NCI-H146 treated with DMSO at 0.1 percent for 48 hours (cell line): ENCODE measurements around the gene GOPC.
"Not testable (repeated sequence)": the region's sequence is repeated elsewhere in the genome, so short reads cannot be mapped to it uniquely, and the experiment has no call there.

Experiments
- DNase-seq: peaks from one replicate; lab custom pipeline; 2025; ENCODE audit not compliant: unreplicated experiment; lab: John Stamatoyannopoulos, UW

GOPC gene

DNA sequence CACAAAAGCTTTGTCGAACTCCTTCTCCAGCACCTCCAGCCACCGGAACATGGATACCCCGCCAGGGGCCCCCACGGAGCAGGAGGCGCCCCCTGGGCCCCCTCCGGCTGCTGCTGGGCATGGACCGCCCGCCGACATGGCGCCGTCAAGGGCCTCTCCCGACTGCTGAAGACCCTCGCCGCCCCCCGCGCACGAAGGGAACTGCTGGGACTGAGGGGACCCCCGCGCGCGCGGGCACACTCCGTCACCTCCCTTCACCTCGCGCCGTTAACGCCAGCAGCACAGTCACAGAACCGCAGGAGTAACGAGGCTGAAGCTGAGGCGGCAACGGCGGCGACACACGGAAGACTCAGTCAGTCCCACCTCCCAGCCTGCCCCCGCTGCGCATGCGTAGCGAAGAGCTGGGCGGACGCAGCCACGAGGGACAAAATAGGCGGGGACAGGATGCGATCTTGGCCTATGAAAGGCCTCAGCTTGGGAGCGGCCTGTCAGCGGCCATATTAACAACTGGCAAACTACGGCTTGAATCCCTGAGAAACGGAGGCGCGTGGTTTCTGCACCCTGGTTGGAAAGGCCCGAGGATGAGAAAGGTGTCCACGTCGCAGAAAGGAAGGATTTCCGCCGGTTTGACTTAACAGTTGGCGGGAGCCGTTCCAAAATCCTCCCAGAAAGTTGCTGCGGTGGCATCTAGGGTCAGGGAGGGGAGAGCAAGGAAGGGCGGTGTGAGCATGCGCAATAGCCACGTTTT is at the start of gene GOPC:
TSS of gene GOPC (minus strand) at position 361 of the 748 bp plus-strand sequence. CDS start at position 138, 223 bp downstream.
- DNase-seq: peak; percentile 88

DNA sequence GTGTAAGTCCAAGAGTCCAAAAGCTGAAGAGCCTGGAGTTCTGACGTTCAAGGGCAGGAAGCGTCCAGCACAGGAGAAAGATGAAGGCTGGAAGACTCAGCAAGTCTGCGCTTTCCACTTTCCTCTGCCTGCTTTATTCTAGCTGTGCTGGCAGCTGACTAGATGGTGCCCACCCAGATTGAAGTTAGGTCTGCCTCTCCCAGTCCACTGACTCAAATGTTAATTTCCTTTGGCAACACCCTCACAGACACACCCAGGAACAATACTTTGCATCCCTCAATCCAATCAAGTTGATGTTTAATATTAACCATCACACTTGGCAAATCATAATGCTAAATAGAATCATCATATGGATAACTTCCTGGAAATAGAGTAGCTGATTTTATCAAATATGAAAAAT is 49.7 kb upstream of the GOPC start:
- not testable (repeated sequence) for DNase-seq

DNA sequence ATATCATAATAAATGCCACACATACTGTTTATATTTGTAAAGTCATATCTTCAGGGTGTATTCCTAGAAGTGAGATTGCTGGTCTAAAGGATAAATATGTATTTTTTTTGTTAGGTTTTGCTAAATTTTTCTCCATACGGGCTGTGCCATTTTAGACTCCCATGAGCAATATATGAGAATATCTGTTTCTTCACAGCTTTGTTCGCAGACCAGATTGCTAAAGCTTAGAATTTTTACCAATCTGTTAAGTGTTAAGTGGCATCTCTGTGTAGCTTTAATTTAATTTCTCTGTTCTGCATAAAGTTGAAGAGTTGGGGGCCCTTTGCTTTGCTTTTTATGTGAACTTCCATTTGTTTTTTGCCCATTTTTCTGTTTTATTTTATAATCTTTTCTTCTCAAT is 40.7 kb upstream of the GOPC start:
- no peak for DNase-seq

DNA sequence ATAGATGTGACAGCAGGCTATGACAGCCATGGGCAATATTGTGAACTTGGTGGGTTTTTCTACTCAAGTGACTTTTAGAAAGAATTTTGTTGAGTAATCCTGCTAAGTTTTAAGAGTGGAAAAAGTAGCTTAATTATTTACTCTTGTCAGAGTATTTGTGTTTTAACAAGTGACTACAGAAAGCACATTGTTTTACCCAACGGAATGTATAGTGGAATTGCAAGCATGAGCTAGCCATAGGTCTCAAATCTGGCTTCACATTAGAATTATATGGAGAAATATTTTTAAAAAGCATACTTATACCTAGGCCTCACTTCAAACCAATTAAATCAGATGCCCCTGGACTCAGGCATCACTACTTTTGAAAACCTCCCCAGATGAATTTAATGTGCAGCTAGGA is 35.5 kb upstream of the GOPC start:
- no peak for DNase-seq

DNA sequence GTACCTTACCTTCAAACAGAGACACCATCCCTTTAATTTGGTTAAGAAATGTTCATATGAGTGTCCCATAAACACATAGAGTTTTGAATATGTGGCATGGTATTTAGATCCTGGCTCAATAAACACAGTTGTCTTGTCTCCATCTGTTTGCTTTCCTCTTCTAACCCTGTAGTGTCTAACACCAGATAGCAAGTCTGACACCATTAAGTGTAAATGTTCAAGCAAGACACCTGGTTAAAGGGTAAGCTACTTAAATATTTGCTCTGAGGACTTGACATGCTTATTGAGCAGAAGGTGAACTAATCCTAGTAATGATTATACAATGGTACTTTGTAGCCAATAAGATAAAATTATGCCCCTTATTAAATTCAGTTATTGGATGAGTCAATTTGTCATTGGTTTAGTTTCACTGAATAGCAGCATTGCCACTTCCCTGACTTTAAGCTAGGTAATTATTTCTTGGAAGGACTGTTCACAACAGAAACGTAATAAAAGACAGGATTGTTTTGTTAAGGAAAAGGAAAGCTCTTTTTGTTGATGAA is 26.9 kb upstream of the GOPC start:
- DNase-seq: no peak

DNA sequence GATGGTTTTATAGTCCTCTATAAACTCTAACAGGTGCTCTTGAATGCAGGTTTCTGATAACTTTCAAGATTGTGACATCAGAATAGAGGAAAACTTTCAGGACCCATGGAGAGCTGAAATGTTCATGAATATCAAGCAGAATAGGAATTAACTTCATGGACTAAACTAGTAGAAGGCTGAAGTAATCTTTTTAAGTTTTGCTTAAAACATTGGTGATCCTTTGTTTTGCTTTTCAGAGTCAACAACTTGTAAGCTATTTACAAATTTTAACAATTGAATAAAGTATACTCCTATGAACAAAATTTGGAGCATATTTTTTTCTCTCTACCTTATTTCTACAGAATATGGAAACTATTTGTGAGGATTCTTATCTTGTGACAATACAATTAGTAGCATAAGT is 25.2 kb upstream of the GOPC start:
- no peak for DNase-seq

DNA sequence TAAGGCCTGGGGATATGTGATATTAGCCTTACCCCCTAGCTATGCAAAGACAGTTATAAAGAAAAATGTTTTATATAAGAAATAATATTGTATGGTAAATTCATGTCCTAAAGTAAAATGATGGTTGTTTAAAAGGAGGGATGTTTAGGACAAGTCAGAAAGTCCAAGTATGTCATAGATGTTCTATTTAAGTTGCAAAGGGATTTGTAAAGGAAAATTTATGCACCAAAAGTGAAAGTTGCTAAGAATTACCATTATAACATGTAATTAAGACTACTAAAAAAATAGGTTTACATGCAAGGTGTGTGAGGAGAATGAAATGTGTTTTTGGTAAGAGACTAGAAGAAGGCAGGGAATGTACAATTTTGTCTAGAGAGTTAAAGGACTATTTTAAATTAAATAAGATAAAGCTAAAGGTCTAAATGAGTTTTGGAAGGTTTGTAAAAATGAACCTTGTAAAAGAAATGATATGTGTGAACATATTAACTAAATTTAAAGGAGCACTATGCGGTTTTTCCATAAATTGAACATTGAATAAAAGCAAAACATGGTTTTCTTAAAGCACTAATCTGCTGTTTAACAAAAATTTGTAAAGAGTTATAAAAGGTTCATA is 22.7 kb upstream of the GOPC start:
- no peak for DNase-seq

DNA sequence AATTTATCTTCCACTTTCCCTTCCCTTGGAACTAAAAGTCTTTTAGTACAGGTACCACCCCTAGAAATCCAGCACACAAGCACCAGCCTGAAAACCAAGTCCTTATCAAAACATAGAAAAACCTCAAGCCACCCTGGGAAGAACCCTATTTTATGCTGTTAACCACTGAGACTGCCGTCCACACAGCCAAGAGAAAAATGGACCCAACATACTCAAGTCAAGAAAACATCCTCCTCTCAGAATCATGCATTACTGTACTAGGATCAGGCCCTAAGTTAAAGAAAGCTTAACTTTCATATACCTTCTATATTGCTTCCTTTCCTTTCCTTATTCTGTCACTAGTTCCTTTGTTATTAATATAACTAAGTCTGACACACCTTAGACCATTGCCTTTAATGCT is 16.9 kb upstream of the GOPC start:
- no peak for DNase-seq

DNA sequence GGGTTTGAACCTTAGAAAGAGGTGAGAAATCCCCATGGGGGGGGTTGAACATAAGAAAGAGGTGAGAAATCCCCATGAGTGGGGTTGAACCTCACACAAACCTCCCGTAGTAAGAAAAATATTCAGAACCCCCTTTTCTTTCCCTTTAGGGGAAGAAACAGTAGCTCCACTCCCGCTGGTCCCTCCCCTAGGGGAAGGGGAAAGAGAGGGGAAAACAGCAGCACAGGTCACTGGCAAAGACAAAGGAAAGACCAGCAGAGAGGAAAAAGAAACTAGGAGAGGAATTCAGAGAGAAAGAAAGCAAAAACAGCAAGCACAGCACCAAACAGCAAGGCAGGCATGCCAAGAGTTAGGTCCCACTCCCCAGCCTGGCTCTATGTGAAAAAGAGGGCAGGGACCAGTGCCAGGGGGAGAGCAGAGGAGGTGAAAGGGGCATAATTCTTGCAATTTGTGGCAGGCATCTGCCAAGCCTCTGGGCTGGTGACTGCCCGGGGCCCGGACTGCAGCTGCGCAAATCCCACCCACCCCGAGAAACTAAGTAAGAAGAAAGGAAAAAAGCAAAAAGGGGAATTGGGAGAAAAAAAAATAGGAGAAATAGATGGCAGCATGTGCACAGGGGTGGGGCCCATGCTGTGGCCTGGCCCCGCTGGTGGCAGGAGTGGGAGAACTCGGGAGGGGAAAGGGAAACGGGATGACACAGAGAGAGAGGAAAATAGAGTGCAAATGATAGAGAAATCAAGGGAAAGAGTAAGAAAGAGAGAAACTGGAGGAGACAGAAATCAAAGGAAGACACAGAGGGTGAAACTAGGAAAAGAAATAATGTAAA is 15.1 kb upstream of the GOPC start:
- no peak for DNase-seq

DNA sequence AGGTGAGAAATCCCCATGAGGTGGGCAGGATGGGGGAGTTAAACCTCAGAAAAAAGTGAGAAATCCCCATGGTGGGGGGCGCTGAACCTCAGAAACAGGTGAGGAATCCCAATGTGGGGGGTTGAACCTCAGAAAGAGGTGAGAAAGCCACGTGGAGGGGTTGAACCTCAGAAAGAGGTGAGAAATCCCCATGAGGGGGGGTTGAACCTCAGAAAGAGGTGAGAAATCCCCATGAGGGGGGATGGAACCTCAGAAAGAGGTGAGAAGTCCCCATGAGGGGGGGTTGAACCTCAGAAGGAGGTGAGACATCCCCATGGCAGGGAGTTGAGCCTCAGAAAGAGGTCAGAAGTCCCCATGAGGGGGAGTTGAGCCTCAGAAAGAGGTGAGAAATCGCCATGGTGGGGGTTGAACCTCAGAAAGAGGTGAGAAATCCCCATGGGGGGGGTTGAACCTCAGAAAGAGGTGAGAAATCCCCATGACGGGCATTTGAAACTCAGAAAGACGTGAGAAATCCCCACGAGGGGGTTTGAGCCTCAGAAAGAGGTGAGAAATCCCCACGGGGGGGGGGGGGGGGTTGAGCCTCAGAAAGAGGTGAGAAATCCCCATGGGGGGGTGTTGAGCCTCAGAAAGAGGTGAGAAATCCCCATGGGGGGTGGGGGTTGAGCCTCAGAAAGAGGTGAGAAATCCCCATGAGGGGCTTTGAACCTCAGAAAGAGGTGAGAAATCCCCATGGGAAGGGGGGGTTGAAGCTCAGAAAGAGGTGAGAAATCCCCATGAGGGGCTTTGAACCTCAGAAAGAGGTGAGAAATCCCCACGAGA is 14.3 kb upstream of the GOPC start:
- DNase-seq: no peak

DNA sequence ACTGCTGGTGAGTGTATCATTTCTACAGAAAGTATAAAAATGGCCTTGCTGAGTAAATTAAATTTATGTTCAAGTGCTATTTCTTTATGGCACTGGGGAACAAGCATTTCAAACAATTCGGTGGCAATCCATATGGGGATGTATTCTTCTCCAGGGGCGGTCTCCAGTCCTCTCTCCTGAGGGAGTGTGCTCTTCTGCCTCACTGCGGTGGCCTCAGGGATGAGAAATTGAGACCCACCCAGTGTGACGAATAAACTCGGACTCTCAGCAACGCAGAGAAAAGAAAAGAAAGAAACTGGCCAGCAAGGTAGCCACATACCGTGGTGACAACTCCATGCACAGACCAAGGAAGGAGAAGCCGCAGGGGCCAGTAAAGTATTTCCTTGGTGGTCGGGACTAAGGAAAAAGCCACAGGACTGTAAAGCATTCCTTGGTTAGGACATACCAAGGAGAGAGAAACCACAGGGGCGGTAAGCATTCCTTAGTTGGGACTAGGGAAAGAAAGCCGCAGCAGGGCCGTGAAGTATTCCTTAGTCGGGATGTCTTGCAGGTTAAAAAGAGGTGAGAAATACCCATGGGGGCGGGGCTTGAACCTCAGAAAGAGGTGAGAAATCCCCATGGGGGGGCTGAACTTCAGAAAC is 13.6 kb upstream of the GOPC start:
- no peak for DNase-seq

DNA sequence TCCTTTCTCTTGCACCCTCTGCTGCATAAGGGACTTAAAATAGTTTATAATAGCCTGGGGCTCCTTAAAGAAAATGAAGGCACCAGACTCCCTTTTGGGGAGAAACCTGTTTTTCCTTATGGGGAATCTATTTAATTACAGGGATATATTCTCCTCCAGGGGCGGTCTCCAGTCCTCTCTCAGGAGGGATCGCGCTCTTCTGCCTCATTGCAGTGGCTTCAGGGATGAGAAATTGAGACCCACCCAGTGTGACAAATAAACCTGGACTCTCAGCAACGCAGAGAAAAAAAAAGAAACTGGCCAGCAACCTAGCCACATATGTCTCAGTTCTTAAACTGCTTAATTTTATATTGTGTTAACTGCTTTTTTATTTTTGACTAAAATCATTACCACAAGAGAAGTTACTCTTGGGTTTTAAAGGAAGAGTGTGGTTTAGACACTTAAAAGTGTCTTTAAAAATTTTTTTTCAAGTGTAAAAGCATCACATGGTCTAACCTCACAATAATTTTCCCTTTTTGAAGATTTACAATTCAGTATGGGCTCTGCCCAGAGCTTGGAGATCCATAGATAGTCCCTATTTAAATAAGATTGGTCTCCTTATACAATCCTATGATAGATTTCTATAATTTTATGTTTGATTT is 11.7 kb upstream of the GOPC start:
- no peak for DNase-seq

DNA sequence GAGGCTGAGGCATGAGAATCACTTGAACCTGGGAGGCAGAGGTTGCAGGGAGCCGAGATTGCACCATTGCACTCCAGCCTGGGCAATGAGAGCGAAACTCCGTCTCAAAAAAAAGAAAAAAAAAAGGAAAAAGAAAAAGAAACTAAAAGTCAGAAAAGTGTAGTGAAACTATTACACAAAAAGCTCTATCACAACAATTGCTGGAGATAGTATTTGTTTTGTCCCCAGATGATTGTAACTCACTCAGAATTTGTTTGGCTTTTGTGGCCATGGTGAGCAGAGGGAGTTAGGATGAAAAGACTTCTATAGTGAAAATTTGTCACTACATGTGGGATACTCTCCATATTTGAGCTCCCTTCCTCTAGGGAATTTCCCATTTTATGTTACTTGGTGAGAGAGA is 5.2 kb upstream of the GOPC start:
- DNase-seq: no peak

DNA sequence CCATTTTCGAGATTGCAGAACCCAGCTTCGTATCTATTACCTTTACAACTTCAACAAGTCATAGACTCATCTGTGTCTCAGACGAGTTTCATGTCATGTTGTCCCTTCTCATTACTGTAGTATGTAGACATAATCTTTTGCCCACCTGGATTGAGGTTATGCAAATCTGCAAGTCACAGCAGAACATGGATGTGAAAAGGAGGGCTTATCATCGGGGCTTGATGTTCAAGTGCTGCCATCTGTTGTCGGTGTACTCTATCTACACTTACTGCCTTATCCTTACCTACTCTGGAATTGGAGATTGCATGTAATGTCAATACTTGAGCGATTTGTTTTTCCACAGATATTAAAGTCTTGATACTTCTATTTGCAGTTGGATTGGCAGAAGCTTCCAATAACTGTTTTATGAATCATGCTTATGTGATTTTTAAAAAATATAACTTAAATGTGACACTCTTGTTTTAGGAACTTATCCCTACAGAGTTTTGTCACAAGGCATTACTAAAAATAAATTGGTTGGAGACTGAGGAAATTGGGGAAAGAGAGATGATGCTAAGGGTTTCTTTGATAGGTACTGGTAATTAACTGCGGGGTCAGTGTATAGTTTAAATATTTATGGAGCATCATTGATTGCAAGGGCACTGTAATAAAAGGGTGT is 3.0 kb upstream of the GOPC start:
- DNase-seq: peak; percentile 56

DNA sequence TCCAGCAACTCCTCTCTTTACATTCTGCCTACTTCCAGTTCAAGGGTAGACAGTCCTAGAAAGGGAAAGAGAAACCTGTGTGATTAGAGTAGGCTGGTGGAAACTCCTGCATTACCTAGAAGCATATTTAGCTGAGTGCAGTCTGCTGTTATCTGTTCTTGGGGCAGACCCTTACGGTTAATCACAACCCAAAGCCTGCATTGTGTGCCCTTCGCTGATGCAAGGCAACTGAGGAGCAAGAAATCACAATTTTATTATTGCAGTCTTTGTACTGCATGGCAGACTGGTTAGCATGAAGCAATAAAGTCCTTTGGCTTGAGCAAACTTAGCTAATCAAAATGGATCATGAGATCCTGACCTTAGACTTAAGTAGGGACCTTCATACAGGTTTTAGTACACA is 1.5 kb upstream of the GOPC start:
- no peak for DNase-seq

DNA sequence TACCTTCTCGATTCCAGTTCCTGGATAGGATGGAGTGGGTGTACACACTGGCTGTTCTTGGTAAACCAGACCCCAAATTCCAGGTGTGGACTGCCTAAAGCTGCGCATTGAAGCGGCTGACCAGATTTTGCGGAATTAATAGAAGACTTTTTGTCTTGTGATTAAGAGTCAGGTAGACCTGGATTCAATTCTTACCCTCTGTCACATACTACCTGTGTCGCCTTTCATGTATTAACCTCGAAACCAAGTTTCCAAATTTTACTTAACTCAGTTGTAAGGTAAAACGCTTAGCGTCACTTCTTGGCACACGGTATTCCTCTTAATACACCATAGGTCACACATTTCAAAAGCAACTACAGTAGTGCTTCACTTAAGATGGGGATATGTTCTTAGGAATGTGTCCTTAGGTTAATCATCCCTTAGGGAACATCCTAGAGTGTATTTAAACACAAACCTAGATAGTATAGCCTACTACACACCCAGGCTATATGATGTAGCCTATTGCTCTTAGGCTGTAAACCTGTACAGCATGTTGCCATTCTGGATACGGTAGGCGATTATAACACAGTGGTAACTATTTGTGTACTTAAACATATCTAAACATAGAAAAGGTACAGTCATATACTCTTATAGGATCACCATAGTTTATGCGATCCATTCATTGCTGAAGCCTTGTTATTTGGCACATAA is 733 bp upstream of the GOPC start:
- no peak for DNase-seq

DNA sequence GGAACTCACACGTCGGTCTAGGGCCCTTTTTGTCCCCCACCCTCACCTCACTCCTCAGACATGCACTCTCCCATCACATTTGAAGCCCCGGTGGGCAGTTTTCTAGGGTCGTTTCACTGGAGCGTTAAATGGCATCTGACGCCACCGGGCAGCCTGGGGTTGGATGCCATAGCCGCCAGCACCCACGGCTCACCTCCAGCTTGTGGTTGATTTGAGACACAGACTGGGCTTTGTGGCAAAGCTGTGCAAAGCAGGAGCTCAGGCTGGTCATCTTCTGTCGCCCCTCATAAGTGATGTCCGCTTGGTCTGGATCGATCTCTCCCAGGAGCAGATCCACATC is 530 bp downstream of the GOPC start:
- no peak for DNase-seq

DNA sequence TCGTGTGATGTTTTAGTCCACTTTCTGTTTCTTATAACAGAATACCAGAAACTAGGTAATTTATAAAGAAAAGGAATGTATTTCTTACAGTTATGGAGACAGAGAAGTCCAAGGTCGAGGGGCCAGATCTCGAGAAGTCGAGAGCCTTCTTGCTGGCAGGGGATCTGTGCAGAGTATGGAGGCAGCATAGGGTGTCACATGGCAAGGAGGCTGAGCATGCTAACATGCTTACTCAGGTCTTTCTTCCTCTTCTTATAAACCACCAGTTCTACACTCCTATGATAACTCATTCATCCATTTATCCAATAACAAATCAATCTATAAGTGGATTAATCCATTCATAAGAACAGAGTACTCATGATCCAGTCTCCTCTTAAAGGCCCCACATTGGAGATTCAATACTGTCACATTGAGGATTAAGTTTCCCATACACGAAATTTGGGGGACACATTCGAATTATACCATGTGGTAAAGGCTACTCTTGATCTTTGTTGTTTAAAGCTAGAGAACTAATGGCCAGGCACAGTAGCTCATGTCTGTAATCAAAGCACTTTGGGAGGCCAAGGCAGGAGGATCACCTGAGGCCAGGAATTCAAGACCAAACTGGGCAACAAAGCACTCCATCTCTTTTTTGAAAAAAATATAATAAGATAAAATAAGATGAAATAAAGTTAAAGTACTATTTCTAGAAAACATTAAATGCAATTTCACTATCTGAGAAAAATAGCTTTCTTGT is 2.1 kb downstream of the GOPC start:
- no peak for DNase-seq
